Activated T-helper 1 cell treated with Interleukin-2 at 50 U/mL for 16 hours (primary cell): Measurements from ENCODE around the gene CADPS.

Experiments used
- DNase-seq: peaks from one replicate; pipeline ENCODE4 v3.0.0-alpha.2; 2020; ENCODE audit warnings: low read depth

The CADPS gene

GRCh38 chr3:62433396-62433795, 441.8 kb downstream of the CADPS start:
- DNase-seq, result no peak

GRCh38 chr3:62421207-62421606, 454.0 kb downstream of the CADPS start:
- DNase-seq, result no peak

DNA sequence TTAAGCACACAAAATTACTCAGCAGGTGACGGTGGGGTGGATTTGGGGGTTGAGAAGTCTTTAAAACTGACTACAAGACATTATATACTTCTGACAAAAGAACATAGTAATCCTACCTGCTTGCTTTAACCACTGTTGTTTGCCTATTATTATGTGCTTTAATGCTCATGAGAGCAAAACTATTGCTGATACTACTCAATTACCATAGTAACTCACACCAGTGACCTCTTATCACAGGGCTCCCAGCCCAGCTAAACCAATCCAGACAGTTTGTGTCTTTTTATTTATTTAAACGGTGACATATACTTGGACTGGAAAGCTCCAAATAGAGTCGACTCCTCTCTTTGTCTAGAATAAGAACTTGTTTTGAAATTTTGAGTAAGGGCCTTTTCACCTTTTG, 459.1 kb downstream of the CADPS start:
- DNase-seq, result no peak

GRCh38 chr3:62415312-62415801, 459.9 kb downstream of the CADPS start:
- no peak for DNase-seq

- no peak for DNase-seq
Observed at GRCh38 chr3:62414786-62415185, 460.4 kb downstream of the CADPS start.

DNA sequence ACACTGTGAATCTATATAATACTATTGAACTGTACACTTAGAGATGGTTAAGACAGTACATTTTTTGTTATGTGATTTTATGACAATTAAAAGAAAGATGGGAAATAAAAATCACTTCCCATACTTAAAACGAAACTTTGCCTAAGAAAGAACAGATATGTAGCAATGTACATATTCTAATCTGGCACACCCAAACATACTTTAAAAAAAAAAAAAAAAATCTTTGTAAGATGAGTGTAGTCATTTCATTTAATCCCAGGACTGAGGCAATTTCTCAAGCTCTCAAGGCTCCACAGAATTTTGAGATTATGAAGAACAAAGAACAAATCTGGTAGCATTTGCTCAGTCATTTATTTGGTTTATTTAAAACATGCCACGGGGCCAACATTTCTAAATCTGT, 461.5 kb downstream of the CADPS start:
- DNase-seq, result no peak

DNA sequence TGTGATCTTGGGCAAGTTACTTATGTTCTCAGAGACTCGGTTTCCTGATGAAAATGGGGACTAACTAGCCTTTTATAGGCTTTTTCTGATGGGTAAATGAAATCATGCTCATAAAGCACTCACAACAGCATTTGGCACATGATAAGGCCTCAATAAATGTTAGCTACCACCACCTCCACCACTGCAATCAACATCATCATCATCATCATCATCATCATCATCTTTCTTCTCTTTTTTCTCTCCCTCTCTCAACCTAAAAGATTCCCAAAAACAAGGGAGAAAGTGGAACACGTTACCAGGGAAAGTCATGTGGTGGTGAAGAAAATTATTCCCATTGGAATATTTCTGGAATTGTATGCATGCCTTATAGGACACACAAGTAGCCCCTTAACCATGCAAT, 468.3 kb downstream of the CADPS start:
- no peak for DNase-seq

GRCh38 chr3:62405566-62405965, 469.6 kb downstream of the CADPS start:
- DNase-seq, result no peak

DNA sequence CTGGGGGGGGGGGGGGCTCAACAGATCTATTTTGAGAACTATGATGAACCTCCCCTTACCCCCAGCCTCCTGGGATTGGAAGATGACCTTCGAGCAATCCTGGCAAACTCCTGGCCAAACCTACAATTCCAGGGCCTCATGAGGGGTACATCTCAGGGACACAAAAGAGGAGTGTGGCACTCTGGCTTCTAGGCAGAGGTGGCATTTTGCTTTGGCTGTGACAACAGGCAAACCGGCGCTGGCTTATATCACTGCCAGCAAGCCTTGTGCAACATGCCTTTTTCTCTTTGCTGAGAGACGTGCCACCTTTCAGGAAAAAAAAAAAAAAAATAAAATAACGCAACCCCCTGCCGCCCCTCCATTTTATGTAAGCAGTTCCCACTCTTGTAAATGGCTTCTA, 470.1 kb downstream of the CADPS start:
- no peak for DNase-seq

DNA sequence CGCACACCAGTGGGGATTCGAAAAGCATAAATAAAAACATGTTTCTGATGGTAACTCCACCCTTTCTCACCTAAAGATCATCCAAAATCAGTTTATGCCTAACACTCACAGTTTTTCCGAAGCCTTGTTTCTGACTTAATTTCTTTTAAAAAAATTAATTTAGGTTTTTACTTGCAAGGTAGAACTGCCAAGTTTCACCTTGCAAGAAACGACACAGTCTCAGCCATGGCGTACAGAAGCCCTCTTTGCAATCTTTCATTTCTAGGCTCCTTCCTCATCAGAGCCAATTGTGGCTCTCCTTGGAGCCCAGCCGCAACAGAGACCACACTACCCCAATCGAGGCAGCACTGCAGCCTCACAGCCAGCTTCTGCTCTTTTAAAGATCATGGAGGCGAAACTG, 470.9 kb downstream of the CADPS start:
- DNase-seq, result no peak

DNA sequence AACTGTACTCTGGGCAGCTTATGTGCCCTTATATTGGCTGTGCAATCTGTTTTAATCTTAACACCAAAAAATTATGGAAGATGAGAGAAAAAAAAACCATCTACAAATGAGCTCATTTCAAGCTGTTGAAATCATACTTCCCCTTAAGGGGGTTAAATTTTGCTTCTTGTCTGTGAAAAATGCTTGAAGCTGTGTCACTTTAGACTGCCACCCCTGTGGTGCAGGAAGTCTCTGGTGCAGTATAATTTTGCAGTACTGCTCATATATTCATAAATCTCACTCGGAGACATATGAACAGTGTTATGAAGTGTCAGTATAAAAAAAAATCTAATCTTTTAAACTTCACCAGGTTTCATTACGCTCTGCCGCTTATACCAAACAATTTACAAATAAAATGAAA, 471.5 kb downstream of the CADPS start:
- no peak for DNase-seq

DNA sequence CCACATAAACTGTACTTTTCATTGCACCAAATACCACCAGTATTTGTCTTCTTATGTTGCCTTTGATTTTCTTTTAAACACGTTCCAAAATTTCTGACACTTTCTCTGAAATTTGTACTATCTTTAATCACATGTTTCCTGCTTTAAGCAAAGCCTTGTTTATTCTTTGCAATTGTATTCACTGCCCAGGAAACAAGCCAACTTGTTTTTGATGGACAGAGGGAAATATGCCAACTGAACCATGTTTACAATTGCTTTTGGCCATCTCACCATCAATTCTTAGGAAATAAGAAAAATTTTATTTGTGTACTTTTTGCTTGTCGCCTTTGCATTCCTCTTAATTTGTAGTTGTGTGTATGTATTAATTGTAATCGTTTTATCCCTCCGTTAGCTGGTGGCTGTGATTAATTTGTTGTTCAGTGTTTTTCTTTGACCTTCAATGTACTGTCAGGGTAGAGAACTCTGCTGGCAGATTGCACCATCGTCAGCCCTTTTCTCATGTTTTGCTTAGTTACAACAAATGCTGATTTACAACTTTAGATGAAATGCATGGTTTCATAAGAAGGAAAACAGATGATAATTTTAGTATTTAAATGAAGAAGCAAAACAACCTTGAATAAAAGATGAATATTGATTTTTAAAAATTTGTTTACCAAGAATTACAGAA, 482.5 kb downstream of the CADPS start:
- DNase-seq, result no peak

- no peak for DNase-seq
Observed at GRCh38 chr3:62387251-62387650, 488.0 kb downstream of the CADPS start.

- no peak for DNase-seq
Observed at GRCh38 chr3:62379321-62379798, 495.9 kb downstream of the CADPS start.

DNA sequence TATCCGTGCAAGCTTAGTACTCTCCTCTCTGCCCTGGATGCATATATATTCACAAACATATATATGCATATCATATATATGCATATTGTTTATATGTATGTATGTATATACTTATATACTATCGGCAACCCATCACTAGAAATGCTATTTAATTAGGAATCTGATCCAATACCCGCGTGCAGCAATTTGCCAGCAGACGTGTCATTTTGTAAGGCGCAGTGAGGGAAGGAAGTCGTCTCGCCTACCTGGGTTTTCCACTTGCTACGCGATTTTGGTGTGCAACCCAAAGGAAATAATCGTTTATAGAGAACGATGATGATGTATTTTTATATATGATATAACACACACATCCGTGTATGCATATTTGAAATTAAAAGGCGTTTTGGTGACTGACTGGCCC, 496.3 kb downstream of the CADPS start:
- DNase-seq, result no peak

- no peak for DNase-seq
Observed at GRCh38 chr3:62378311-62378789, 496.9 kb downstream of the CADPS start.

GRCh38 chr3:62376906-62377877, 498.0 kb downstream of the CADPS start:
- DNase-seq, result no peak

DNA sequence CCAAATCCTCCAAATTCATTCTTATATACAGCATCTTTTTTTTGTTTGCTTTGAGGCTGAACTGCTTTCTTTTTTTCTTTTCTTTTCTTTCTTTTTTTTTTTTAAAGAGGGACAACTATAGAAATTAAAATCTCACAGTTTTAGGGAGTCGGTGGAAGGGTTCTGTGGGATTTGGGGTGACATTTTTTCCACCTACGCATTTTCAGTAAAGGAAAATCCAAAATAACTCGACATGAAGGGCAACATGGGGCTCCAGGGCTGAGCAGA, 498.8 kb downstream of the CADPS start:
- DNase-seq, result no peak

GRCh38 chr3:62375655-62376453, 499.4 kb downstream of the CADPS start:
- no peak for DNase-seq

- DNase-seq, result no peak
Observed at GRCh38 chr3:62374341-62375218, 500.6 kb downstream of the CADPS start.

DNA sequence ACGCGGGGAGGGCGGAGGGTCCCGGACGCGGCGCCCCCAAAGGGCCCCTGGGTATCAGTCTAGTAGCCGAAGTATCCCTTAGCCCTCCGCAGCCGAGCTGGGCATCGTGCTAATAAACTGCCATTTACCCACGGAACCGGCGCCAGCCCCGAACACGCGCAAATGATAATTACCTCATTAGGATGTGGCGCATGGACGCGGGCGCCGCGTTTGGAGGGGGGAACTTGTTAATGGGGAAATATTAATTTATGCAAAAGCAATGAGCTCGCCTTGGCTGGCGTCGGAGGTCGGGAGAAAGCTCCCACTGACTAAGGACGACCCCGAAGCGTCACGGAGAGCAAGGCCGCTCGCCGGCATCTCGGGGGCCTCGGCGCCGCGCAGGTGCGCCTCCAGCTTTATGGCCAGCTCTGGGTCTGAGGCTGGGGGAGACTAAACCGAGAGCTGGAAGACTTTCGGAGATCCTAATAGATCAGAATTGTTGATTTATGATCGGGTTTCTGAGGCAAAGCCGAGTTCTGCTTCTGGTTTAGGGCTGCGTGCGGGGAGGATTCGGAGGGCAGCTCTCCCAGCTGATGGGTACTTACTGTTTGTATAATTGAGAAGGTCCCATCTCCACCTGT, 501.4 kb downstream of the CADPS start:
- DNase-seq, result no peak
